Thyroid gland (tissue), 4 donors: ENCODE measurements around the gene PTPRE.

ENCODE experiments used
- CTCF ChIP-seq, 6 experiments: fragments of 200-600 bp in 3 of 6; fragments of 450-650 bp in 3 of 6; sonication (generic) in 3 of 6; IDR thresholded peaks; one replicate each; pipeline ENCODE4 v1.5.1; 2016 to 2019; ENCODE audit warnings: antibody characterized with exemption in 6 of 6, mild to moderate bottlenecking in 2 of 6, inconsistent platforms in 1 of 6, moderate library complexity in 1 of 6
- POLR2A ChIP-seq, 2 donors: fragments of 450-650 bp; IDR thresholded peaks; one replicate each; pipeline ENCODE4 v1.6.1; 2017; ENCODE audit warnings: antibody characterized with exemption in 2 of 2, mild to moderate bottlenecking in 2 of 2, moderate library complexity in 1 of 2

GRCh38 chr10:128036746-128037543 lies 130.0 kb downstream of the PTPRE start:
- TF ChIP-seq CTCF (IDR thresholded peaks at IDR 0.05) (no peak), POLR2A (IDR thresholded peaks at IDR 0.05) (no peak)
